Esophagus squamous epithelium (tissue), 5 donors: ENCODE data around the gene ZNF709. TPM values are rescaled to one million over a fixed set of nuclear protein-coding genes. Genes with fewer than 3 reads are reported as not detected.

Experiments used
- DNase-seq: peaks from one replicate; lab custom pipeline; 2025; lab: John Stamatoyannopoulos, UW
- H3K27ac ChIP-seq, 4 donors: fragments of 200-600 bp; sonication (generic); one replicate each; pipeline ENCODE4 v1.5.1; 2016 to 2019; ENCODE audit warnings: mild to moderate bottlenecking in 1 of 4
- H3K27me3 ChIP-seq, 4 donors: fragments of 200-600 bp; sonication (generic); 1 replicate in 3 of 4; 2 replicates in 1 of 4; pipeline versions ENCODE4 v1.5.1 to v1.6.0; 2017 to 2021; ENCODE audit warnings: antibody characterized with exemption in 1 of 4
- H3K36me3 ChIP-seq, 3 donors: fragments of 200-600 bp; sonication (generic); one replicate each; pipeline ENCODE4 v1.5.1; 2016 to 2019
- H3K4me1 ChIP-seq, 3 donors: fragments of 200-600 bp; sonication (generic); one replicate each; pipeline ENCODE4 v1.5.1; 2017 to 2019
- H3K4me3 ChIP-seq, 4 donors: fragments of 200-600 bp; sonication (generic); 1 replicate in 3 of 4; 2 replicates in 1 of 4; pipeline ENCODE4 v1.5.1; 2016 to 2019; ENCODE audit warnings: mild to moderate bottlenecking in 2 of 4, moderate library complexity in 1 of 4
- H3K9me3 ChIP-seq, 3 donors: fragments of 200-600 bp; sonication (generic); one replicate each; pipeline ENCODE4 v1.5.1; 2016 to 2019
- CTCF ChIP-seq, 6 experiments: fragments of 450-650 bp in 4 of 6; fragments of 200-600 bp in 2 of 6; sonication (generic) in 2 of 6; IDR thresholded peaks; one replicate each; pipeline ENCODE4 v1.5.1; 2016 to 2019; ENCODE audit warnings: antibody characterized with exemption in 6 of 6, mild to moderate bottlenecking in 4 of 6, moderate library complexity in 4 of 6
- POLR2A ChIP-seq, 4 donors: fragments of 450-650 bp; IDR thresholded peaks; one replicate each; pipeline ENCODE4 v1.6.1; 2017; ENCODE audit warnings: antibody characterized with exemption in 4 of 4, mild to moderate bottlenecking in 4 of 4, moderate library complexity in 3 of 4
- WGBS, 2 donors: methylation state at CpG; one replicate each; pipeline ENCODE4 v1.1.5; 2018; 5-methylcytosine and 5-hydroxymethylcytosine counted together
- intact Hi-C: fragments of 100-400 bp; cut with DNase I; formaldehyde crosslinking; loops from one replicate; pipeline ENCODE4 v1.15.0; 2022
- total RNA-seq, 4 donors: library from RNA; depleted of rRNA; stranded (reverse); fragments of >200 nt; gene quantifications; one replicate each; pipeline ENCODE4 v1.1.0, GENCODE V29; 2016
- donor health status: DM: yes; HTN: yes; CAD: no.

Gene ZNF709
- total RNA-seq, 4 donors from 2014 or later = 0.15 to 2.5 (median 1.6) TPM

- H3K36me3 ChIP-seq = no peaks in the 10 kb centered on the region
- TF ChIP-seq CTCF (IDR thresholded peaks at IDR 0.05) (no peak), POLR2A (IDR thresholded peaks at IDR 0.05) (no peak)
- intact Hi-C loops = no loop called here
- H3K4me3 ChIP-seq = peak overlapping the region in 3 of 4 donors; percentile 10 to 49 (median 25)
- no peak overlapping the region for H3K27ac ChIP-seq
- peaks cover 0 to 5% (median 0%) of the 10 kb centered on the region in 3 donors for H3K4me1 ChIP-seq
- H3K27me3 ChIP-seq = no peaks in the 10 kb centered on the region
- H3K9me3 ChIP-seq = peaks cover 0 to 29% (median 5%) of the 10 kb centered on the region in 3 donors
- 4% methylated on average over 5 of the region's 35 CpGs; no CpG with 5 or more reads in 1 of the 2 donors for WGBS, 2 donors
- no peak for DNase-seq
Measured at GRCh38 chr19:12513531-12514061, 29.0 kb upstream of the ZNF709 start.

GRCh38 chr19:12497032-12497431 is 12.4 kb upstream of the ZNF709 start:
- no peak overlapping the region for H3K4me3 ChIP-seq
- peaks cover 0 to 14% (median 3%) of the 10 kb centered on the region in 3 donors for H3K4me1 ChIP-seq
- H3K9me3 ChIP-seq = no peaks in the 10 kb centered on the region
- intact Hi-C loops = no loop called here
- 78 to 93% methylated on average over 4 of the region's 4 CpGs for WGBS, 2 donors
- no peak for TF ChIP-seq CTCF (IDR thresholded peaks at IDR 0.05)
- TF ChIP-seq POLR2A (IDR thresholded peaks at IDR 0.05) = no peak
- H3K36me3 ChIP-seq = no peaks in the 10 kb centered on the region
- no peak overlapping the region for H3K27ac ChIP-seq
- no peak for DNase-seq
- no peaks in the 10 kb centered on the region for H3K27me3 ChIP-seq

- Histone ChIP-seq H3K27me3 (no peaks in the 10 kb centered on the region), H3K9me3 (no peaks in the 10 kb centered on the region), H3K4me3 (no peak overlapping the region), H3K27ac (no peak overlapping the region), H3K4me1 (peaks cover 0 to 14% (median 3%) of the 10 kb centered on the region in 3 donors), H3K36me3 (no peaks in the 10 kb centered on the region)
- DNase-seq = no peak
- TF ChIP-seq POLR2A (IDR thresholded peaks at IDR 0.05) (no peak), CTCF (IDR thresholded peaks at IDR 0.05) (no peak)
- WGBS, 2 donors = 65 to 100% methylated on average over 1 to 4 of the region's 6 CpGs
- intact Hi-C loops = no loop called here
Measured at GRCh38 chr19:12496480-12496879, 11.9 kb upstream of the ZNF709 start.

GRCh38 chr19:12495002-12495802 is 10.6 kb upstream of the ZNF709 start:
- intact Hi-C loops = no loop called here
- DNase-seq = peak; percentile 65

More at GRCh38 chr19:12495002-12495802, 10.6 kb upstream of the ZNF709 start:
- Histone ChIP-seq H3K9me3 (no peaks in the 10 kb centered on the region), H3K4me3 (peak overlapping the region; percentile 39 to 84 (median 75)), H3K36me3 (no peaks in the 10 kb centered on the region), H3K27ac (peak overlapping the region; percentile 72 to 95 (median 92)), H3K4me1 (peaks cover 0 to 14% (median 3%) of the 10 kb centered on the region in 3 donors), H3K27me3 (no peaks in the 10 kb centered on the region)
- WGBS, 2 donors = 0 to 2% methylated on average over 18 to 27 of the region's 51 CpGs
- TF ChIP-seq CTCF (IDR thresholded peaks at IDR 0.05) (peak in 4 of 6 experiments; percentile 26 to 44 (median 32)), POLR2A (IDR thresholded peaks at IDR 0.05) (peak in 3 of 4 donors; percentile 15 to 63 (median 56))
